NCI-H1105 (cell line): ENCODE data around the gene DHDH.
"Not testable (repeated sequence)": the region's sequence is repeated elsewhere in the genome, so short reads cannot be mapped to it uniquely, and the experiment has no call there.

Experiments used
- DNase-seq: peaks from one replicate; lab custom pipeline; 2025; lab: John Stamatoyannopoulos, UW

Gene DHDH

GRCh38 chr19:48918071-48918470, 15.4 kb upstream of the DHDH start:
- no peak for DNase-seq

- DNase-seq = no peak
These were observed 14.7 kb upstream of the DHDH start for GRCh38 chr19:48918801-48919247.

GRCh38 chr19:48919271-48919670, 14.2 kb upstream of the DHDH start:
- DNase-seq = not testable (repeated sequence)

GRCh38 chr19:48920949-48921348, 12.6 kb upstream of the DHDH start:
- DNase-seq = no peak

DNA sequence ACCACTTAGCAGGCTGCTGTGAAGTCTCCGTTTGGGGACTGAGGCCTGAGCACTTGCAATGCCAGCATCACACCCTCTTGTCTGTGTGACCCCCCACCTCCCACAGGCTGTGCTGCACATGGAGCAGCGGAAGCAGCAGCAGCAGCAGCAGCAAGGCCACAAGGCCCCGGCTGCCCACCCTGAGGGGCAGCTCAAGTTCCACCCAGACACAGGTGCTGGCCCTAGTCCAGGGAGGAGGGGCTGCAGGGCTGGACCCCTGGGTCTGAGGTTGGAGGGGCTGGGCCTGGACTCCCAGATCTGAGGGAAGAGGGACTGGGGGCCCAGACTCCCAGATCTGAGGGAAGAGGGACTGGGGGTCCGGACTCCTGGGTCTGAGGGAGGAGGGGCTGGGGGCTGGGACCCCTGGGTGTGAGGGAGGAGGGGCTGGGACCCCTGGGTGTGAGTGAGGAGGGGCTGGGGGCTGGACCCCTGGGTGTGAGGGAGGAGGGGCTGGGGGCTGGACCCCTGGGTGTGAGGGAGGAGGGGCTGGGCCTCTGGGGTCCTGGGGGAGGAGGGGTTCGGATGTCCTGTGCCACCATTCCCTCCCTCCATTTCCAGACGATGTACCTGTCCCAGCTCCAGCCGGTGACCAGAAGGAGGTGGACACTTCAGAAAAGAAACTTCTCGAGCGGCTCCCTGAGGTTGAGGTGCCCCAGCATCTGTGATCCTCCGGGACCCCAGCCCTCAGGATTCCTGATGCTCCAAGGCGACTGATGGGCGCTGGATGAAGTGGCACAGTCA, 11.6 kb upstream of the DHDH start:
- DNase-seq = no peak

GRCh38 chr19:48922548-48923490, 10.7 kb upstream of the DHDH start:
- no peak for DNase-seq

DNA sequence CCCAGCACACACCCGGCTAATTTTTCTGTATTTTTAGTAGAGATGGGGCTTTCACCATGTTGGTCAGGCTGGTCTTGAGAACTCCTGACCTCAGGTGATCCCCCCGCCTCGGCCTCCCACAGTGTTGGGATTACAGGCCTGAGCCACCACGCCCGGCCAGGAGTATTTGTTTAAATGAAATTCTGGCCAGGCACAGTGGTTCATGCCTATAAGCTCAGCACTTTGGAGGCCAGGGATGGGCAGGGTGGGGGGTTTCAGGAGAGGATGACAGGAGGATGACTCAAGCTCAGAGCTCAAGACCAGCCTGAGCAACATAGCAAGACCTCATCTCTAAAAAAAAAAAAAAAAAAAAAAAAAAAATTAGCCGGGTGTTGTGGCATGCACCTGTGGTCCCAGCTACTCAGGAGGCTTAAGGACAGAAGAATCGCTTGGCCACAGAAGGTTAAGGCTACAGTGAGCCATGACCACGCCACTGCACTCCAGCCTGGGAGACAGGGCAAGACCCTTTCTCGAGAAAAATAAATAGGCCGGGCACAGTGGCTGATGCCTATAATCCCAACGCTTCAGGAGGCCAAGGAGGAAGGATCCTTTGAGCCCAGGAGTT, 8.2 kb upstream of the DHDH start:
- no peak for DNase-seq

DNA sequence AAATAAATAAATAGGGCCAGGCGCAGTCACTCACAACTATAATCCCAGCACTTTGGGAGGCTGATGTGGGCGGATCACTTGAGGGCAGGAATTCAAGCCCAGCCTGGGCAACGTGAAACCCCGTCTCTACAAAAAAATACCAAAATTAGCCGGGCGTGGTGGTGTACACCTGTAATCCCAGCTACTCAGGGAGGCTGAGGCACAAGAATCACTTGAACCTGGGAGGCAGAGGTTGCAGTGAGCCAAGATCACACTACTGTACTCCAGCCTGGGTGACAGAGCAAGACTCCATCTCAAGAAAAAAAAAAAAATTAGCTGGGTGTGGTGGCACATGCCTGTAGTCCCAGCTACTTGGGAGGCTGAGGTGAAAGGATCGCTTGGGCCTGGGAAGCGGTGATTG, 7.6 kb upstream of the DHDH start:
- not testable (repeated sequence) for DNase-seq

DNA sequence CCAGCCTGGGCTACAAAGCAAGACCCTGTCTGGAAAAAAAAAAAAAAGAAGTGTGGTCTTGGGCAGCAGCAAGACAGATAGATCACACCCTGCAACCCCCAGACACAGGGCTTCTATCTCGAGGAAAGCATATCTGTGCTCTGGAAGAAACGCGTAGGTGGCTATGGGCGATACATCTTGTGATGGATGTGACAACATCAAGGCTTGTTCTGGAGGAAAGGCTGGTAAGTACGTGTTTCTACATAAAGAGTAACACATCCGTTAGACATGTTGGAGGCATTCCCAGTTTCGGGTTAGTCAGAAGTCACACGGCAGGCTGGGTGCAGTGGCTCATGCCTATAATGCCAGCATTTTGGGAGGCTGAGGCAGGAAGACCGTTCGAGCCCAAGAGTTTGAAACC, 6.6 kb upstream of the DHDH start:
- no peak for DNase-seq

DNA sequence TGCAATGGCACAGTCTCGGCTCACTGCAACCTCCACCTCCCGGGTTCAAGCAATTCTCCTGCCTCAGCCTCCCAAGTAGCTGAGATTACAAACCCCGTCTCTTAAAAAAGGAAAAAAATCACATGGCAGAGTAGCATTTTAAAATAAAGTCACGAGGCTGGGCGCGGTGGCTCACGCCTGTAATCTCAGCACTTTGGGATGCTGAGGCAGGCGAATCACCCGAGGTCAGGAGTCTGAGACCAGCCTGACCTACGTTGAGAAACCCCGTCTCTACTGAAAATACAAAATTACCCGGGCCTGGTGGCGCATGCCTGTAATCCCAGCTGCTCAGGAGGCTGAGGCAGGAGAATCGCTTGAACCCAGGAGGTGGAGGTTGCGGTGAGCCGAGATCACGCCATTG, 5.8 kb upstream of the DHDH start:
- not testable (repeated sequence) for DNase-seq

GRCh38 chr19:48928164-48929025, 5.1 kb upstream of the DHDH start:
- DNase-seq = no peak

- no peak for DNase-seq
These were observed 1.3 kb downstream of the DHDH start for GRCh38 chr19:48934837-48935236.

DNA sequence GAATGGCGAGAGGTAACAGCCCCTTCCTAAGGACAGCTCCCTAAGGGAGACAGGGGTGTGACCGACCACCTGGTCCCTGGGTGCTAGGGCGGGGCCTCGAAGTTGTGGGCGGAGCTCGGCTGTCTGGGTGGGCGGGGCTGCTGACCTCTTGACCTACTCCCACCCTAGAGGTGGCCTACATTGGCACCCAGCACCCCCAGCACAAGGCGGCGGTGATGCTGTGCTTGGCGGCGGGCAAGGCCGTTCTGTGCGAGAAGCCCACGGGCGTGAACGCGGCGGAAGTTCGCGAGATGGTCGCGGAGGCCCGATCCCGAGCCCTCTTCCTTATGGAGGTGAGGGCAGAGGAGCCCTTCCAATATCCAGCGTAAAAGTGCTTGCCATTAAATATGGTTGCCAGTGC, 2.4 kb downstream of the DHDH start:
- DNase-seq = no peak

DNA sequence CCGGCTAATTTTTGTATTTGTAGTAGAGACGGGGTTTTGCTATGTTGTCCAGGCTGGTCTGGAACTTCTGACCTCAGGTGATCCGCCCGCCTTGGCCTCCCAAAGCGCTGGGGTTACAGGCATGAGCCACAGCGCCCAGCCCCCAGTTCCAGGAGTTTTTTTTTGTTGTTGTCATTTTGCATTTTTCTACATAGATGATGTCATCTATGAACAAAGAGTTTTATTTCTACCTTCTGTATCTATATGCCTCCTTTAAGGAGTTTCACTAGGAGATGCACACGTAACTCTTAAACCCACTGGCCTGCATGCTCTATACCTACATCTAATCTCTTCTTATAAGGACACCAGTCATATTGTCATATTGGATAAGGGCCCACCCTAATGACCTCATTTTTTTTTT, 4.8 kb downstream of the DHDH start:
- no peak for DNase-seq

DNA sequence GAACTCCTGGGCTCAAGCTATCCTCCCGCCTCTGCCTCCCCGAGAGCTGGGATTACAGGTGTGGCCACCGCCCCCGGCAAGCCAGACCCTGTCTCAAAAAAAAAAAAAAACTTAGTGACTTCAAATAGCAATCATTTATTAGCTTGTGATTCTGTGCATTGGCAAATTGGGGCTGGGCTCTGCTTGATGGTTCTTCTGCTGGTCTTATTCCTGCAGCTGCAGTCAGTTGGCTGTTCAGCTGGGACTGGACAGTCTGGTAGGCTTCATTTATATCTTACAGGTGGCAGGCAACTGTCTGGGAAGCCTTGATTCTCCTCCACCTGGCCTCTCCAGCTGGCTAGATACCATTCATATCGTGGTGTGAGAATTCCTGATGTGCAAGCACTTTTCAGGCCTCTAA, 7.4 kb downstream of the DHDH start:
- DNase-seq = no peak

DNA sequence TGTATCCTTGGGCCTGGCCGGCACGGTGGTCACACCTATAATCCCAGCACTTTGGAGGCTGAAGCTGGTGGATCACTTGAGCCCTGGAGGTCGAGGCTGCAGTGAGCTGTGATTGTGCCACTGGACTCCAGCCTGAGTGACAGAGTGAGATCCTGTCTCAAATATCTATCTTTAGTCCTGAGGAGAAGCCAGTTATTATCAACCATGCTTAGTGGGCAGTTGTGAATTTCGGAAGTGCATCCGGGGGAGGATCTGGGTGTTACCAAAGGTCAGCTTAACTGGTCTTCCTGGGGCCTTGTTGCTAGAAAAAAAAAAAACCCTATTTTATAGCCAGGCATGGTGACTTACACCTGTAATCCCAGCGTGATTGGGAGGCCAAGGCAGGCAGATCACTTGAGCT, 9.6 kb downstream of the DHDH start:
- DNase-seq = no peak

- no peak for DNase-seq
These were observed 11.9 kb downstream of the DHDH start for GRCh38 chr19:48945415-48945814.

DNA sequence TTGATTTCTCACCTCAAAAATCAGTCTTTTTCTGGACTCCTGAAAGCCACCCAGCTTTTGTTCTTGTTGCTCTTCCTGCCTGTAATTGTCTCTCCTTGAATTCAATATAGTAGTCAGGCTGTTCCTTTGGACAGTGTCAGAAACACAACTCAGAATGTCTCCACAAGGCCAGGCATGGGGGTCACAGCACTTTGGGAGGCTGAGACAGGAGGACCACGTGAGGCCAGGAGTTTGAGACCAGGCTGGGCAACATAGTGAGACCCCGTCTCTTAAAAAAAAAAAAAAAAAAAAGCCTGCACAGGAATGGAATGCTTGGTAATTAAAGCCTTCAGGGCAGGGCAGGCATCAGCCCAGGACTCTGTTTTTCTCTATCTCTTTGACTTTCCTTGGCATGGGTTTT, 12.3 kb downstream of the DHDH start:
- DNase-seq = no peak

- DNase-seq = no peak
These were observed 13.2 kb downstream of the DHDH start for GRCh38 chr19:48946463-48947257.

- DNase-seq = no peak
These were observed 13.7 kb downstream of the DHDH start for GRCh38 chr19:48947258-48947542.

DNA sequence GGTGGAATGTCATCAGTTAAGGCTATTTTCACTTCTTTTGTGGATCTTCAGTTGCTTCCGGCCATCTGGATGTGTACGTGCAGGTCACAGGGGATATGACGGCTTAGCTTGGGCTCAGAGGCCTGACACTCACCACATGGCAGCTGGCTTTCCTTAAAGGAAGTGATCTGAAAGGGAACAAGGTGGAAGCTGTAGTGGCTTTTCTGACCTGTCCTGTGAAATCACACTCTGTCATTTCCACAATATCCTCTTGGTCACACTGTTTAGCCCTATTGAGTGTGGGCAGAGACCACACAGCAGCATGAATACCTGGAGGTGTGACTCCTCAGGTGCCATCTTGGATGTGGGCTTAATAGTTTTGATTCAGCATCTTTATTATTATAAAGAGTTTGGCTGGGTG, 16.7 kb downstream of the DHDH start:
- no peak for DNase-seq
